GM23338 (cell line): Measurements from ENCODE around the gene ADAMTSL5.

Source experiments
- JUNB ChIP-seq: IDR thresholded peaks from one replicate; pipeline ENCODE4 v1.6.1; 2016; ENCODE audit warnings: antibody characterized with exemption; ENCODE audit not compliant: unreplicated experiment
- REST ChIP-seq: IDR thresholded peaks from one replicate; pipeline ENCODE4 v1.6.1; 2018; ENCODE audit warnings: antibody characterized with exemption; ENCODE audit not compliant: unreplicated experiment
- TF ChIP-seq, protein P1 (sequence below), 2 experiments: fragments of 200-600 bp in 1 of 2; sonication (generic) in 1 of 2; conservative IDR thresholded peaks; 2 replicates each; pipeline versions ENCODE4 v1.5.1 to v1.6.1; 2016 to 2017; ENCODE audit warnings: antibody characterized with exemption in 2 of 2, low read depth in 2 of 2, mild to moderate bottlenecking in 2 of 2, moderate library complexity in 1 of 2

DNA sequence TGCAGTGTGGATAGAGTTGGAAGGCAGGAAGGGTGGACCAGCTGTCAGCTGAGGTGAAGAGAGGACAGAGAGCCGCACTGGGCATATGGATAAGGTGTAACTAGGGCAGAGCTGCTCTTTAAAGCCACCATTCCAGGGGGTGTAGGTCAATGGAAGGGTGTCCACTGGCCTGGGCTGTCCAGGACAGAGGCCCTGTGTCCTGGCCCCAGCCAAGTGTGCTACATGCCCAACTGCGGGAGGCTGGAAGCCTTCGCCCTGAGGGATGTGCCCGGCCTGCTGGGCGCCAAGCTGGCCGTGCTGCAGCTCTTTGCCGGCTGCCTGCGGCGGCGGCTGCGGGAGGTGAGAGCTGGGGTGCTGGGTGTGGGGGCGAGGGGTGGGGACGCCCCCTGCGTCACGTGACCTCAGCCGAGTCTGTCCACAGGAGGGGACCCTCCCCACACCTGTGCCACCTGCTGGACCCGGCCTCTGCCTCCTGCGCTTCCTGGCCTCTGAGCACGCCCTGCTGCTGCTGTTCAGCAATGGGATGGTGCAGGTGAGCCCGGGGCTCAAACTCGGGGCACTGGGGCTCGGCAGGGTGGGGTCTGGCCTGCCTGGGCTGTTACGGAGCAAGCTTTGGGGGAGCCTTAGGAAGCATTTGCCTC, 20.8 kb upstream of the ADAMTSL5 start:
- TF ChIP-seq, protein P1, sequence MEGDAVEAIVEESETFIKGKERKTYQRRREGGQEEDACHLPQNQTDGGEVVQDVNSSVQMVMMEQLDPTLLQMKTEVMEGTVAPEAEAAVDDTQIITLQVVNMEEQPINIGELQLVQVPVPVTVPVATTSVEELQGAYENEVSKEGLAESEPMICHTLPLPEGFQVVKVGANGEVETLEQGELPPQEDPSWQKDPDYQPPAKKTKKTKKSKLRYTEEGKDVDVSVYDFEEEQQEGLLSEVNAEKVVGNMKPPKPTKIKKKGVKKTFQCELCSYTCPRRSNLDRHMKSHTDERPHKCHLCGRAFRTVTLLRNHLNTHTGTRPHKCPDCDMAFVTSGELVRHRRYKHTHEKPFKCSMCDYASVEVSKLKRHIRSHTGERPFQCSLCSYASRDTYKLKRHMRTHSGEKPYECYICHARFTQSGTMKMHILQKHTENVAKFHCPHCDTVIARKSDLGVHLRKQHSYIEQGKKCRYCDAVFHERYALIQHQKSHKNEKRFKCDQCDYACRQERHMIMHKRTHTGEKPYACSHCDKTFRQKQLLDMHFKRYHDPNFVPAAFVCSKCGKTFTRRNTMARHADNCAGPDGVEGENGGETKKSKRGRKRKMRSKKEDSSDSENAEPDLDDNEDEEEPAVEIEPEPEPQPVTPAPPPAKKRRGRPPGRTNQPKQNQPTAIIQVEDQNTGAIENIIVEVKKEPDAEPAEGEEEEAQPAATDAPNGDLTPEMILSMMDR (conservative IDR thresholded peaks at IDR 0.05; ENCODE audit: low read depth in 2 of 2), result no peak
- TF ChIP-seq JUNB, result no peak
- no peak for TF ChIP-seq REST
